Trophoblast cell (in vitro differentiated cells and primary cell): Measurements from ENCODE around the gene MSRB1.

Experiments
- DNase-seq, 2 donors: peaks; one replicate each; pipeline ENCODE4 v3.0.0-alpha.2; 2016
- H2AFZ ChIP-seq: 2 replicates; pipeline ENCODE4 v1.6.1; 2013; ENCODE audit warnings: low read length, moderate library complexity, mild to moderate bottlenecking; ENCODE audit not compliant: insufficient read depth, poor library complexity
- H2AK5ac ChIP-seq: 2 replicates; pipeline ENCODE4 v1.6.1; 2013; ENCODE audit warnings: mild to moderate bottlenecking, low read length
- H2BK120ac ChIP-seq: 2 replicates; pipeline ENCODE4 v1.6.1; 2013; ENCODE audit warnings: low read length, mild to moderate bottlenecking, moderate library complexity; ENCODE audit not compliant: insufficient read depth, poor library complexity
- H2BK12ac ChIP-seq: 2 replicates; pipeline ENCODE4 v1.6.1; 2013; ENCODE audit warnings: mild to moderate bottlenecking, low read length, moderate library complexity
- H2BK5ac ChIP-seq: 2 replicates; pipeline ENCODE4 v1.6.1; 2013; ENCODE audit warnings: low read length, low read depth, moderate library complexity, mild to moderate bottlenecking; ENCODE audit not compliant: poor library complexity
- H3K14ac ChIP-seq: 2 replicates; pipeline ENCODE4 v1.6.1; 2013; ENCODE audit warnings: mild to moderate bottlenecking, low read length
- H3K18ac ChIP-seq: 2 replicates; pipeline ENCODE4 v1.6.1; 2013; ENCODE audit warnings: mild to moderate bottlenecking, low read length
- H3K23ac ChIP-seq: 2 replicates; pipeline ENCODE4 v1.6.1; 2013; ENCODE audit warnings: low read length
- H3K27ac ChIP-seq: 2 replicates; pipeline ENCODE4 v1.5.1; 2013; ENCODE audit warnings: low read depth, mild to moderate bottlenecking, inconsistent platforms, low read length, moderate library complexity
- H3K27me3 ChIP-seq: 2 replicates; pipeline ENCODE4 v1.6.1; 2013; ENCODE audit warnings: inconsistent platforms, mild to moderate bottlenecking, low read length, moderate library complexity; ENCODE audit not compliant: insufficient read depth
- H3K36me3 ChIP-seq, 2 experiments: 1 replicate in 1 of 2; 2 replicates in 1 of 2; pipeline ENCODE4 v1.6.1; 2013; ENCODE audit warnings: low read length in 2 of 2, mild to moderate bottlenecking in 2 of 2, moderate library complexity in 1 of 2; ENCODE audit not compliant: insufficient read depth in 2 of 2, control insufficient read depth in 1 of 2
- H3K4ac ChIP-seq: 2 replicates; pipeline ENCODE4 v1.6.1; 2013; ENCODE audit warnings: low read depth, mild to moderate bottlenecking, low read length, moderate library complexity
- H3K4me1 ChIP-seq, 2 experiments: 1 replicate in 1 of 2; 2 replicates in 1 of 2; pipeline ENCODE4 v1.6.1; 2013; ENCODE audit warnings: low read length in 2 of 2, mild to moderate bottlenecking in 2 of 2, moderate library complexity in 1 of 2; ENCODE audit not compliant: insufficient read depth in 2 of 2, control insufficient read depth in 1 of 2
- H3K4me2 ChIP-seq: 2 replicates; pipeline ENCODE4 v1.6.1; 2013; ENCODE audit warnings: inconsistent platforms, mild to moderate bottlenecking, low read length, moderate library complexity
- H3K4me3 ChIP-seq: 2 replicates; pipeline ENCODE4 v1.5.1; 2013; ENCODE audit warnings: mild to moderate bottlenecking, low read depth, low read length, inconsistent platforms
- H3K79me1 ChIP-seq: one replicate; pipeline ENCODE4 v1.6.1; 2013; ENCODE audit warnings: low read length
- H3K79me2 ChIP-seq: 2 replicates; pipeline ENCODE4 v1.6.1; 2013; ENCODE audit warnings: low read length, mild to moderate bottlenecking; ENCODE audit not compliant: control insufficient read depth, insufficient read depth, poor library complexity
- H3K9ac ChIP-seq: 2 replicates; pipeline ENCODE4 v1.6.1; 2013; ENCODE audit warnings: mild to moderate bottlenecking, low read length
- H3K9me3 ChIP-seq: 2 replicates; pipeline ENCODE4 v1.6.1; 2013; ENCODE audit warnings: low read depth, mild to moderate bottlenecking, control low read depth, inconsistent platforms, low read length; ENCODE audit not compliant: insufficient read depth
- H4K12ac ChIP-seq: 2 replicates; pipeline ENCODE4 v1.6.1; 2013; ENCODE audit warnings: low read depth, mild to moderate bottlenecking, low read length, moderate library complexity
- H4K8ac ChIP-seq: 2 replicates; pipeline ENCODE4 v1.6.1; 2013; ENCODE audit warnings: low read depth, mild to moderate bottlenecking, low read length, moderate library complexity
- H4K91ac ChIP-seq: one replicate; pipeline ENCODE4 v1.6.1; 2013; ENCODE audit warnings: low read depth, mild to moderate bottlenecking, low read length, moderate library complexity
- WGBS: extraction: QIAGEN DNeasy Blood & Tissue Kit; methylation state at CpG from one replicate; pipeline ENCODE4 v1.1.7; 2013; ENCODE audit warnings: missing lambda C conversion rate; ENCODE audit not compliant: insufficient read length, insufficient coverage; ENCODE audit errors: extremely low coverage; 5-methylcytosine and 5-hydroxymethylcytosine counted together

The MSRB1 gene

GRCh38 chr16:1907226-1907860 is 35.7 kb downstream of the MSRB1 start:
- Histone ChIP-seq H3K27ac (no peak overlapping the region), H3K4me2 (no peak overlapping the region), H3K36me3 (no peaks in the 10 kb centered on the region), H4K12ac (no peak overlapping the region), H4K91ac (no peak overlapping the region), H4K8ac (no peak overlapping the region), H2BK5ac (no peak overlapping the region), H2AFZ (no peak overlapping the region), H3K79me1 (no peaks in the 10 kb centered on the region), H3K4me1 (no peaks in the 10 kb centered on the region), H3K23ac (no peak overlapping the region), H3K27me3 (no peaks in the 10 kb centered on the region), H3K18ac (no peak overlapping the region), H3K14ac (no peak overlapping the region), H3K4ac (no peak overlapping the region), H3K4me3 (no peak overlapping the region), H3K9me3 (no peaks in the 10 kb centered on the region), H2BK12ac (no peak overlapping the region), H2BK120ac (no peak overlapping the region), H3K79me2 (no peaks in the 10 kb centered on the region), H2AK5ac (no peak overlapping the region), H3K9ac (no peak overlapping the region)
- no CpG with 5 or more reads among the region's 17 CpGs for WGBS
- DNase-seq: no peak

- no peak overlapping the region for H3K4me3 ChIP-seq
- no peak overlapping the region for H4K12ac ChIP-seq
- no CpG with 5 or more reads among the region's 5 CpGs for WGBS
Measured at GRCh38 chr16:1906846-1907165, 36.2 kb downstream of the MSRB1 start.

GRCh38 chr16:1906055-1906845 is 36.7 kb downstream of the MSRB1 start:
- Histone ChIP-seq H3K79me1 (no peaks in the 10 kb centered on the region), H3K14ac (no peak overlapping the region), H3K79me2 (no peaks in the 10 kb centered on the region), H4K12ac (no peak overlapping the region), H2AK5ac (no peak overlapping the region), H3K27me3 (no peaks in the 10 kb centered on the region), H3K9me3 (no peaks in the 10 kb centered on the region), H2AFZ (no peak overlapping the region), H2BK5ac (no peak overlapping the region), H3K9ac (no peak overlapping the region), H2BK12ac (no peak overlapping the region), H3K4me3 (no peak overlapping the region), H3K36me3 (no peaks in the 10 kb centered on the region), H3K4me1 (no peaks in the 10 kb centered on the region), H3K4ac (no peak overlapping the region), H3K4me2 (no peak overlapping the region), H4K8ac (no peak overlapping the region), H3K27ac (no peak overlapping the region), H4K91ac (no peak overlapping the region), H2BK120ac (no peak overlapping the region), H3K23ac (no peak overlapping the region), H3K18ac (no peak overlapping the region)
- no CpG with 5 or more reads among the region's 31 CpGs for WGBS
- DNase-seq: no peak

More at GRCh38 chr16:1906846-1907165, 36.2 kb downstream of the MSRB1 start:
- no peak for DNase-seq
- Histone ChIP-seq H4K91ac (no peak overlapping the region), H2BK5ac (no peak overlapping the region), H3K18ac (no peak overlapping the region), H3K9me3 (no peaks in the 10 kb centered on the region), H3K79me1 (no peaks in the 10 kb centered on the region), H3K4ac (no peak overlapping the region), H3K9ac (no peak overlapping the region), H4K8ac (no peak overlapping the region), H3K14ac (no peak overlapping the region), H3K4me1 (no peaks in the 10 kb centered on the region), H3K36me3 (no peaks in the 10 kb centered on the region), H3K27ac (no peak overlapping the region), H3K4me2 (no peak overlapping the region), H3K27me3 (no peaks in the 10 kb centered on the region), H2AK5ac (no peak overlapping the region), H3K79me2 (no peaks in the 10 kb centered on the region), H2BK12ac (no peak overlapping the region), H3K23ac (no peak overlapping the region), H2BK120ac (no peak overlapping the region), H2AFZ (no peak overlapping the region)

GRCh38 chr16:1903845-1904840 is 38.9 kb downstream of the MSRB1 start:
- no peak for DNase-seq

More at GRCh38 chr16:1903845-1904840, 38.9 kb downstream of the MSRB1 start:
- Histone ChIP-seq H3K23ac (no peak overlapping the region), H3K14ac (no peak overlapping the region), H2BK120ac (no peak overlapping the region), H3K79me1 (no peaks in the 10 kb centered on the region), H3K27ac (no peak overlapping the region), H2AFZ (no peak overlapping the region), H3K4ac (no peak overlapping the region), H3K4me2 (no peak overlapping the region), H3K9me3 (no peaks in the 10 kb centered on the region), H2AK5ac (no peak overlapping the region), H3K18ac (no peak overlapping the region), H3K27me3 (no peaks in the 10 kb centered on the region), H3K79me2 (no peaks in the 10 kb centered on the region), H3K36me3 (no peaks in the 10 kb centered on the region), H4K12ac (no peak overlapping the region), H4K8ac (no peak overlapping the region), H2BK12ac (no peak overlapping the region), H3K4me1 (no peaks in the 10 kb centered on the region), H4K91ac (no peak overlapping the region), H3K9ac (no peak overlapping the region), H2BK5ac (no peak overlapping the region), H3K4me3 (no peak overlapping the region)
- WGBS: no CpG with 5 or more reads among the region's 22 CpGs
